Measurements from ENCODE around the gene GRIK4.

GRCh38 chr11:120956710-120957495 is 445.4 kb downstream of the GRIK4 start:
- no peak for TF ChIP-seq POLR2AphosphoS5 (IDR thresholded peaks at IDR 0.05; ENCODE audit: low read depth, low read length)
- no peak for TF ChIP-seq POLR2A (IDR thresholded peaks at IDR 0.05; ENCODE audit: low read depth, low read length)

Measured in GM12892 (cell line).